Endothelial cell of umbilical vein (primary cell): ENCODE data around the gene WNT9A. TPM values are rescaled to one million over a fixed set of nuclear protein-coding genes. Genes with fewer than 3 reads are reported as not detected.

Experiments
- BruUV-seq: library from RNA; stranded (reverse); fragments of 400-500 nt; replicated peaks from 2 replicates; lab custom pipeline; 2021; lab: Mats Ljungman, UMichigan
- CTCF ChIA-PET: fragments of 300-600, 350-600 bp; sonication (Branson Sonifier 250); formaldehyde crosslinking; loops from one replicate; lab custom pipeline; 2021; ENCODE audit warnings: antibody characterized with exemption, inconsistent platforms; lab: Charles Lee
- POLR2A ChIA-PET: fragments of 300-600, 350-600 bp; sonication (Branson Sonifier 250); formaldehyde crosslinking; loops from one replicate; lab custom pipeline; 2021; ENCODE audit warnings: antibody characterized with exemption, inconsistent platforms; lab: Charles Lee
- DNase-seq: peaks from one replicate; pipeline ENCODE4 v3.0.0-alpha.2; 2011; ENCODE audit warnings: low read depth, low spot score
- FAIRE-seq: peaks from 2 replicates; lab custom pipeline; 2011; peaks lifted over from hg19 to GRCh38; lab: Jason Lieb, UNC
- H2AFZ ChIP-seq: 2 replicates; pipeline ENCODE4 v1.6.0; 2012; ENCODE audit warnings: low read depth, low read length, control low read depth, inconsistent platforms
- H3K27ac ChIP-seq: 2 replicates; pipeline ENCODE4 v1.5.1; 2011; ENCODE audit warnings: low read depth, mild to moderate bottlenecking, control low read depth, low read length, moderate library complexity; ENCODE audit not compliant: insufficient read depth
- H3K27me3 ChIP-seq, 2 experiments: 2 replicates each; pipeline versions ENCODE4 v1.6.0 to v1.6.1; 2011; ENCODE audit warnings: low read length in 2 of 2, mixed read lengths in 1 of 2; ENCODE audit not compliant: control insufficient read depth in 2 of 2, insufficient read depth in 2 of 2
- H3K36me3 ChIP-seq, 2 experiments: 2 replicates in 1 of 2; 3 replicates in 1 of 2; pipeline ENCODE4 v1.5.1; 2011; ENCODE audit warnings: low read length in 2 of 2, mild to moderate bottlenecking in 1 of 2, moderate library complexity in 1 of 2; ENCODE audit not compliant: control insufficient read depth in 2 of 2, insufficient read depth in 2 of 2; ENCODE audit errors: extremely low read depth in 1 of 2
- H3K4me1 ChIP-seq: 3 replicates; pipeline ENCODE4 v1.5.1; 2011; ENCODE audit warnings: mild to moderate bottlenecking, low read length; ENCODE audit not compliant: control insufficient read depth, insufficient read depth; ENCODE audit errors: extremely low read depth
- H3K4me2 ChIP-seq: 2 replicates; pipeline ENCODE4 v1.6.1; 2011; ENCODE audit warnings: low read length, control low read depth, mixed read lengths; ENCODE audit not compliant: insufficient read depth
- H3K4me3 ChIP-seq, 3 experiments: fragments of 200-600 bp in 1 of 3; sonication (generic), shearing (Covaris generic) in 1 of 3; replicated peaks in 1 of 3; 2 replicates each; pipeline ENCODE4 v1.5.1; 2011 to 2016; ENCODE audit warnings: control low read depth in 3 of 3, low read length in 3 of 3, mild to moderate bottlenecking in 2 of 3, inconsistent platforms in 1 of 3, low read depth in 1 of 3, moderate library complexity in 1 of 3; ENCODE audit not compliant: insufficient read depth in 1 of 3
- H3K79me2 ChIP-seq: 2 replicates; pipeline ENCODE4 v1.6.0; 2012; ENCODE audit warnings: low read length, inconsistent platforms; ENCODE audit not compliant: control insufficient read depth, insufficient read depth
- H3K9ac ChIP-seq: replicated peaks from 2 replicates; pipeline ENCODE3; 2011; ENCODE audit warnings: low read length, control low read depth; ENCODE audit not compliant: insufficient read depth; ENCODE audit errors: extremely low read depth
- H3K9me1 ChIP-seq: replicated peaks from 3 replicates; pipeline ENCODE4 v1.6.0; 2011; ENCODE audit warnings: mild to moderate bottlenecking, low read length; ENCODE audit not compliant: control insufficient read depth, insufficient read depth; ENCODE audit errors: extremely low read depth
- H3K9me3 ChIP-seq: replicated peaks from 2 replicates; pipeline ENCODE4 v1.5.1; 2012; ENCODE audit warnings: low read length, inconsistent platforms; ENCODE audit not compliant: control insufficient read depth, insufficient read depth
- H4K20me1 ChIP-seq: replicated peaks from 2 replicates; pipeline ENCODE3; 2011; ENCODE audit warnings: mild to moderate bottlenecking, low read length; ENCODE audit not compliant: control insufficient read depth, insufficient read depth; ENCODE audit errors: extremely low read depth
- EZH2 ChIP-seq: IDR thresholded peaks from 2 replicates; pipeline ENCODE4 v1.6.1; 2012; ENCODE audit warnings: borderline replicate concordance, low read depth, mild to moderate bottlenecking, moderate library complexity, low read length, inconsistent platforms; ENCODE audit not compliant: severe bottlenecking
- FOS ChIP-seq: IDR thresholded peaks from 2 replicates; pipeline ENCODE4 v1.6.1; 2011; ENCODE audit warnings: mild to moderate bottlenecking, low read length, moderate library complexity, borderline replicate concordance; ENCODE audit not compliant: insufficient read depth
- GATA2 ChIP-seq: IDR thresholded peaks from 2 replicates; pipeline ENCODE4 v1.7.0; 2011; ENCODE audit warnings: low read depth, mild to moderate bottlenecking, moderate library complexity, mixed read lengths, low read length; ENCODE audit not compliant: insufficient read length, insufficient read depth
- JUN ChIP-seq: IDR thresholded peaks from 2 replicates; pipeline ENCODE4 v1.6.1; 2011; ENCODE audit warnings: borderline replicate concordance, low read depth; ENCODE audit not compliant: insufficient read length, insufficient read depth
- MYC ChIP-seq: IDR thresholded peaks from one replicate; pipeline ENCODE4 v1.6.1; 2011; ENCODE audit warnings: mild to moderate bottlenecking, low read depth, low read length
- POLR2A ChIP-seq: IDR thresholded peaks from 2 replicates; pipeline ENCODE4 v1.6.1; 2012; ENCODE audit warnings: low read depth, mild to moderate bottlenecking, control low read depth, low read length
- POLR2AphosphoS5 ChIP-seq: IDR thresholded peaks from 2 replicates; pipeline ENCODE4 v1.6.1; 2012; ENCODE audit warnings: low read depth, mild to moderate bottlenecking, control low read depth, low read length, moderate library complexity; ENCODE audit not compliant: insufficient read depth
- dilution Hi-C: fragments of 300-500 bp; cut with MboI; formaldehyde crosslinking; loops from one replicate; pipeline ENCODE4 v1.15.0; 2019; ENCODE audit warnings: low sequenced_read_pairs; ENCODE audit not compliant: extremely low pct_ligation_motif_present
- intact Hi-C: fragments of 100-400 bp; cut with micrococcal nuclease; formaldehyde crosslinking; loops from one replicate; pipeline ENCODE4 v1.10.0; 2022
- polyA plus RNA-seq, 4 experiments: library from polyadenylated mRNA; depleted of rRNA in 3 of 4; stranded (reverse) in 3 of 4; unstranded in 1 of 4; fragments of >200 nt; gene quantifications; 2 replicates each; pipeline versions ENCODE4 v1.2.1 to v1.2.3, GENCODE V29; 2011 to 2012; ENCODE audit warnings: missing spikeins in 1 of 4
- total RNA-seq: library from RNA; stranded (reverse); gene quantifications from 2 replicates; pipeline ENCODE4 v1.2.3, GENCODE V29; 2021
- TF ChIP-seq, protein P1 (sequence below), 2 donors: IDR thresholded peaks; 1 replicate in 1 of 2; 2 replicates in 1 of 2; pipeline ENCODE4 v1.5.1; 2011; ENCODE audit warnings: low read length in 2 of 2, mild to moderate bottlenecking in 2 of 2, moderate library complexity in 2 of 2, control low read depth in 1 of 2, inconsistent platforms in 1 of 2, low read depth in 1 of 2; ENCODE audit not compliant: insufficient read depth in 1 of 2; ENCODE audit errors: extremely low read depth in 1 of 2
- TF ChIP-seq, protein P2 (sequence below): IDR thresholded peaks from 2 replicates; pipeline ENCODE4 v1.6.1; 2011; ENCODE audit not compliant: insufficient read depth, insufficient read length

The WNT9A gene
- total and polyA plus RNA-seq, 2 donors (not counting 3 experiments of a cell fraction or from before 2014, with no cell fraction given): 5.4 to 6.2 TPM

DNA sequence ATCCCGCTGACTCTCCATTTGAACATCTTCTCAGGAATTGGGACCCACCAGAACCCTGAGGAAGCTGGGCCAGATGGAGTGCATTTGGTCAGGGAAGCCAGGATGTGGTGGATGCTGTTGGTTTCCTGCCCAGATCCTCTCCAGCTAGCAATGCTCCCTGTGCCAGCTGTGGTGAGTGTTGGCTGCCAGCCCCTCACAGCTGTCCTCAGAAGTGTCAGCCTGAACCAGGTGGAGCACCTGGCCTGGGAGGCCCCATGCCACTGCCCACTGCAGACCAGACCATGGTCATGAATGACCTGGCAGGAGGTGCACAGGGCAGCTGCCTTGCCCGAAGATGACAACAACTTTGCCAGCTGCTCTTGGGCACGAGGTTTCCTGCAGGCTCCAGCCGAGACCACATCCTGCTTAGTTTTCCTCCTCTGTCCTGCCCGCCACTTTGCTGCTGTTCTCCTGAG lies 77.9 kb downstream of the WNT9A start:
- FAIRE-seq: no peak
- TF ChIP-seq JUN: no peak
- TF ChIP-seq, protein P1, sequence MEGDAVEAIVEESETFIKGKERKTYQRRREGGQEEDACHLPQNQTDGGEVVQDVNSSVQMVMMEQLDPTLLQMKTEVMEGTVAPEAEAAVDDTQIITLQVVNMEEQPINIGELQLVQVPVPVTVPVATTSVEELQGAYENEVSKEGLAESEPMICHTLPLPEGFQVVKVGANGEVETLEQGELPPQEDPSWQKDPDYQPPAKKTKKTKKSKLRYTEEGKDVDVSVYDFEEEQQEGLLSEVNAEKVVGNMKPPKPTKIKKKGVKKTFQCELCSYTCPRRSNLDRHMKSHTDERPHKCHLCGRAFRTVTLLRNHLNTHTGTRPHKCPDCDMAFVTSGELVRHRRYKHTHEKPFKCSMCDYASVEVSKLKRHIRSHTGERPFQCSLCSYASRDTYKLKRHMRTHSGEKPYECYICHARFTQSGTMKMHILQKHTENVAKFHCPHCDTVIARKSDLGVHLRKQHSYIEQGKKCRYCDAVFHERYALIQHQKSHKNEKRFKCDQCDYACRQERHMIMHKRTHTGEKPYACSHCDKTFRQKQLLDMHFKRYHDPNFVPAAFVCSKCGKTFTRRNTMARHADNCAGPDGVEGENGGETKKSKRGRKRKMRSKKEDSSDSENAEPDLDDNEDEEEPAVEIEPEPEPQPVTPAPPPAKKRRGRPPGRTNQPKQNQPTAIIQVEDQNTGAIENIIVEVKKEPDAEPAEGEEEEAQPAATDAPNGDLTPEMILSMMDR (IDR thresholded peaks at IDR 0.05; ENCODE audit: extremely low read depth in 1 of 2, insufficient read depth in 1 of 2, low read depth in 1 of 2, low read length in 2 of 2): no peak
- TF ChIP-seq, protein P2, sequence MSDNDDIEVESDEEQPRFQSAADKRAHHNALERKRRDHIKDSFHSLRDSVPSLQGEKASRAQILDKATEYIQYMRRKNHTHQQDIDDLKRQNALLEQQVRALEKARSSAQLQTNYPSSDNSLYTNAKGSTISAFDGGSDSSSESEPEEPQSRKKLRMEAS: no peak
- POLR2A ChIA-PET: no interaction called here
- no TSS peak for BruUV-seq
- Histone ChIP-seq H3K4me2 (no peak overlapping the region), H3K9me3 (no peaks in the 10 kb centered on the region), H3K27me3 (no peaks in the 10 kb centered on the region), H3K27ac (no peak overlapping the region), H3K4me3 (no peak overlapping the region), H3K9ac (no peak overlapping the region), H3K36me3 (no peaks in the 10 kb centered on the region), H3K79me2 (no peaks in the 10 kb centered on the region), H3K4me1 (no peaks in the 10 kb centered on the region), H4K20me1 (no peaks in the 10 kb centered on the region), H3K9me1 (no peaks in the 10 kb centered on the region), H2AFZ (no peak overlapping the region)
- dilution Hi-C loops: no loop called here
- intact Hi-C loops: no loop called here
- CTCF ChIA-PET: no interaction called here
- no peak for DNase-seq

DNA sequence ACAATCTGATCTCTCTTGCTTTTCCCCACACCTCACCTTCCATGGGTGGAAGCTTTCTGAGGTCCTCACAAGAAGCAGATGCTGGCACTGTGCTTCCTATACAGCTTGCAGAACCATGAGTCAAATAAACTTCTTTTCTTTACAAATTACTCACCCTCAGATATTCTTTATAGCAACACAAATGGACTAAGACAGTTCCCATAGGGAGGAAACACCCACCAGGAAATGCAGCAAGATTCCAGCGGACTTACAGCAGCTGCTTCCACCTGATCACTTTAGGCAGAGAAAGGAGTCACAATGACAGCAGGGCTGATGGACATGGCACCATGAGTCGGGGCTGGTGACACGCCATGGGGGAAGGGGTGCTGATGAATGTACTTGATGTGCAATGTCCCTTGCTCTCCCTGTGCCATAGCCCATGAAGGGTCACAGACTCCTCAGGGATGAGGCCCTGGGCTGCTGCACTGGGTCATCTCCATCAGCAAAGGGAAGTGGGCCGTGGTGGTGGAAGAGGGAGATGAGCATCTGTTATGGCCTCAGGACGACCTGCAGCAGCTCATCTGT lies 78.4 kb downstream of the WNT9A start:
- Histone ChIP-seq H3K27ac (no peak overlapping the region), H3K9me3 (no peaks in the 10 kb centered on the region), H3K4me3 (no peak overlapping the region), H3K36me3 (no peaks in the 10 kb centered on the region), H3K27me3 (no peaks in the 10 kb centered on the region), H3K79me2 (no peaks in the 10 kb centered on the region), H4K20me1 (no peaks in the 10 kb centered on the region), H3K9ac (no peak overlapping the region), H3K9me1 (no peaks in the 10 kb centered on the region), H2AFZ (no peak overlapping the region), H3K4me1 (no peaks in the 10 kb centered on the region), H3K4me2 (no peak overlapping the region)
- dilution Hi-C loops (no loop called here), intact Hi-C loops (no loop called here)
- no peak for TF ChIP-seq GATA2
- TF ChIP-seq, protein P2: no peak
- TF ChIP-seq, protein P1 (IDR thresholded peaks at IDR 0.05; ENCODE audit: extremely low read depth in 1 of 2, insufficient read depth in 1 of 2, low read depth in 1 of 2, low read length in 2 of 2): no peak
- TF ChIP-seq MYC: no peak
- TF ChIP-seq FOS: no peak
- no peak for TF ChIP-seq POLR2AphosphoS5
- no peak for TF ChIP-seq POLR2A
- no peak for TF ChIP-seq JUN
- TF ChIP-seq EZH2: no peak
- DNase-seq (no peak), FAIRE-seq (no peak)
- ChIA-PET POLR2A (no interaction called here), CTCF (no interaction called here)
- no TSS peak for BruUV-seq
